Smooth muscle cell (in vitro differentiated cells): ENCODE results near the gene KRT10. TPM values are rescaled to one million over a fixed set of nuclear protein-coding genes. Genes with fewer than 3 reads are reported as not detected.

ENCODE experiments used
- DNase-seq: peaks from one replicate; lab custom pipeline; 2025; ENCODE audit not compliant: unreplicated experiment; lab: John Stamatoyannopoulos, UW
- H2AFZ ChIP-seq: fragments of 200-600 bp; sonication (generic); 2 replicates; pipeline ENCODE4 v1.6.0; 2016; ENCODE audit warnings: antibody characterized with exemption, low read depth, mild to moderate bottlenecking
- H3F3A ChIP-seq: fragments of 200-600 bp; sonication (generic); 2 replicates; pipeline ENCODE4 v1.6.0; 2017; ENCODE audit warnings: antibody characterized with exemption, low read depth
- H3K27ac ChIP-seq: fragments of 200-600 bp; sonication (generic); 2 replicates; pipeline ENCODE4 v1.5.1; 2016; ENCODE audit warnings: low read depth, mild to moderate bottlenecking
- H3K27me3 ChIP-seq: fragments of 200-600 bp; sonication (generic); 2 replicates; pipeline ENCODE4 v1.6.1; 2016; ENCODE audit warnings: low read depth, mild to moderate bottlenecking
- H3K36me3 ChIP-seq: fragments of 200-600 bp; sonication (generic); 2 replicates; pipeline ENCODE4 v1.5.1; 2016; ENCODE audit warnings: low read depth
- H3K4me1 ChIP-seq: fragments of 200-600 bp; sonication (generic); 2 replicates; pipeline ENCODE4 v1.5.1; 2016; ENCODE audit warnings: low read depth
- H3K4me2 ChIP-seq: fragments of 200-600 bp; sonication (generic); 2 replicates; pipeline ENCODE4 v1.6.0; 2016; ENCODE audit warnings: mild to moderate bottlenecking
- H3K4me3 ChIP-seq: fragments of 200-600 bp; sonication (generic); 2 replicates; pipeline ENCODE4 v1.5.1; 2016; ENCODE audit warnings: mild to moderate bottlenecking
- H3K79me2 ChIP-seq: fragments of 200-600 bp; sonication (generic); 2 replicates; pipeline ENCODE4 v1.6.0; 2016; ENCODE audit warnings: low read depth, mild to moderate bottlenecking
- H3K9ac ChIP-seq: fragments of 200-600 bp; sonication (generic); 2 replicates; pipeline ENCODE4 v1.6.0; 2016; ENCODE audit warnings: low read depth
- H3K9me3 ChIP-seq: fragments of 200-600 bp; sonication (generic); replicated peaks from 2 replicates; pipeline ENCODE4 v1.5.1; 2016; ENCODE audit warnings: low read depth
- H4K20me1 ChIP-seq: fragments of 200-600 bp; sonication (generic); 2 replicates; pipeline ENCODE4 v1.6.0; 2016; ENCODE audit warnings: low read depth
- WGBS: methylation state at CpG from one replicate; pipeline ENCODE4 v1.1.7; 2016; ENCODE audit warnings: low lambda C conversion rate; 5-methylcytosine and 5-hydroxymethylcytosine counted together
- polyA plus RNA-seq: library from polyadenylated mRNA; unstranded; fragments of >200 nt; fragmentation: Nextera tagmentation; extraction: Ambion mirVana; gene quantifications from 2 replicates; pipeline ENCODE4 v1.2.1, GENCODE V29; 2016
- total RNA-seq: library from RNA; depleted of rRNA; stranded (reverse); fragments of >200 nt; gene quantifications from 2 replicates; pipeline ENCODE4 v1.2.3, GENCODE V29; 2014
- TF ChIP-seq, protein P1 (sequence below): fragments of 200-600 bp; sonication (generic); IDR thresholded peaks from 2 replicates; pipeline ENCODE4 v1.5.1; 2017; ENCODE audit warnings: borderline replicate concordance, mild to moderate bottlenecking, antibody characterized with exemption; ENCODE audit not compliant: insufficient read depth, poor library complexity, severe bottlenecking

The KRT10 gene
- total and polyA plus RNA-seq, 2 experiments from 2014 or later, result 48.0 to 189 TPM

DNA sequence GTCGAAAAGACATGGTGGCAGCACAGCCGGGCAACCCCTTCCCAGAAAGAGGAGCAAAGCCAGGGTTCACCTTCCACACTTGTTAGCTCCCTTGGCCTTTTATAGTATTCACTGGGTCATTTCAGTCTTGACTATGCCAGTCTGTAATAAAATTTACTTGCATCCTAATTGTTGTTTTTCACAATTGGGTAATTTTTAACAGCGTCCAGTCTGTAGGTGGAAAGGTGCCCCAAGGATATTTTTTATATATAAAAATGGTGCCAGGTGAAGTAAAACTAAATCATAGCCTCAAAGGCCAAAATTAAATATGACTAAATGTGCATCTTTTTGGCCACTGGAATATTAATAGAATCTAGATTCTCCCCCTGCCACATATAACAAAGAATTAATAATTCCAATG, 50.3 kb downstream of the KRT10 start, which contains the start of gene KRT26:
Gene KRT26, minus strand, starts transcription at position 101 of the 400 bp plus-strand sequence. Its CDS starts 88 bp downstream, at position 13.
- WGBS, result 92% methylated on average over 3 of the region's 3 CpGs
- H3K79me2 ChIP-seq, result no peaks in the 10 kb centered on the region
- H3F3A ChIP-seq, result no peaks in the 10 kb centered on the region
- H3K27ac ChIP-seq, result no peak within 1 kb of the TSS
- H3K9me3 ChIP-seq, result no peaks in the 10 kb centered on the region
- no peak within 1 kb of the TSS for H3K4me2 ChIP-seq
- no peaks in the 10 kb centered on the region for H3K4me1 ChIP-seq
- no peak within 1 kb of the TSS for H3K9ac ChIP-seq
- no peak within 1 kb of the TSS for H3K4me3 ChIP-seq
- H2AFZ ChIP-seq, result no peak within 1 kb of the TSS
- TF ChIP-seq, protein P1, sequence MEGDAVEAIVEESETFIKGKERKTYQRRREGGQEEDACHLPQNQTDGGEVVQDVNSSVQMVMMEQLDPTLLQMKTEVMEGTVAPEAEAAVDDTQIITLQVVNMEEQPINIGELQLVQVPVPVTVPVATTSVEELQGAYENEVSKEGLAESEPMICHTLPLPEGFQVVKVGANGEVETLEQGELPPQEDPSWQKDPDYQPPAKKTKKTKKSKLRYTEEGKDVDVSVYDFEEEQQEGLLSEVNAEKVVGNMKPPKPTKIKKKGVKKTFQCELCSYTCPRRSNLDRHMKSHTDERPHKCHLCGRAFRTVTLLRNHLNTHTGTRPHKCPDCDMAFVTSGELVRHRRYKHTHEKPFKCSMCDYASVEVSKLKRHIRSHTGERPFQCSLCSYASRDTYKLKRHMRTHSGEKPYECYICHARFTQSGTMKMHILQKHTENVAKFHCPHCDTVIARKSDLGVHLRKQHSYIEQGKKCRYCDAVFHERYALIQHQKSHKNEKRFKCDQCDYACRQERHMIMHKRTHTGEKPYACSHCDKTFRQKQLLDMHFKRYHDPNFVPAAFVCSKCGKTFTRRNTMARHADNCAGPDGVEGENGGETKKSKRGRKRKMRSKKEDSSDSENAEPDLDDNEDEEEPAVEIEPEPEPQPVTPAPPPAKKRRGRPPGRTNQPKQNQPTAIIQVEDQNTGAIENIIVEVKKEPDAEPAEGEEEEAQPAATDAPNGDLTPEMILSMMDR, result no peak
- H3K36me3 ChIP-seq, result no peaks in the 10 kb centered on the region
- peaks cover 44% of the 10 kb centered on the region for H3K27me3 ChIP-seq
- no peaks in the 10 kb centered on the region for H4K20me1 ChIP-seq
- DNase-seq, result no peak

Other genes starting within 250 kb of the KRT10 start
- 87.5 and 95.9 TPM in 2 replicates for gene SMARCE1, start 174.8 kb downstream of the KRT10 start, total RNA-seq
- 101 and 115 TPM in 2 replicates for gene SMARCE1, start 174.8 kb downstream of the KRT10 start, polyA plus RNA-seq
- gene KRT222, start 157.4 kb downstream of the KRT10 start, total RNA-seq, result not detected in 2 replicates
- not detected in 2 replicates for gene KRT222, start 157.4 kb downstream of the KRT10 start, polyA plus RNA-seq
- not detected in 2 replicates for gene KRT24, start 118.9 kb downstream of the KRT10 start, total RNA-seq
- gene KRT24, start 118.9 kb downstream of the KRT10 start, polyA plus RNA-seq, result not detected in 2 replicates
- gene KRT25, start 67.3 kb downstream of the KRT10 start, total RNA-seq, result not detected in 2 replicates
- not detected in 2 replicates for gene KRT25, start 67.3 kb downstream of the KRT10 start, polyA plus RNA-seq
- gene KRT26, start 50.4 kb downstream of the KRT10 start, total RNA-seq, result not detected in 2 replicates
- not detected in 2 replicates for gene KRT26, start 50.4 kb downstream of the KRT10 start, polyA plus RNA-seq
- 1.1 TPM in 1 of 2 replicates, not detected in the other for gene KRT27, start 40.1 kb downstream of the KRT10 start, total RNA-seq
- gene KRT27, start 40.1 kb downstream of the KRT10 start, polyA plus RNA-seq, result 0.32 and 0.54 TPM in 2 replicates
- gene KRT28, start 22.7 kb downstream of the KRT10 start, total RNA-seq, result not detected in 2 replicates
- gene KRT28, start 22.7 kb downstream of the KRT10 start, polyA plus RNA-seq, result not detected in 2 replicates
- gene KRT12, start 44.6 kb upstream of the KRT10 start, total RNA-seq, result not detected in 2 replicates
- gene KRT12, start 44.6 kb upstream of the KRT10 start, polyA plus RNA-seq, result not detected in 2 replicates
- gene KRT20, start 62.6 kb upstream of the KRT10 start, total RNA-seq, result not detected in 2 replicates
- not detected in 2 replicates for gene KRT20, start 62.6 kb upstream of the KRT10 start, polyA plus RNA-seq
- gene KRT23, start 115.0 kb upstream of the KRT10 start, total RNA-seq, result 39.7 and 46.3 TPM in 2 replicates
- 4.5 and 14.4 TPM in 2 replicates for gene KRT23, start 115.0 kb upstream of the KRT10 start, polyA plus RNA-seq
- gene KRT39, start 144.3 kb upstream of the KRT10 start, total RNA-seq, result not detected in 2 replicates
- gene KRT39, start 144.3 kb upstream of the KRT10 start, polyA plus RNA-seq, result not detected in 2 replicates
- not detected in 2 replicates for gene KRT40, start 161.7 kb upstream of the KRT10 start, total RNA-seq
- not detected in 2 replicates for gene KRT40, start 161.7 kb upstream of the KRT10 start, polyA plus RNA-seq
- not detected in 2 replicates for gene KRTAP3-3, start 171.6 kb upstream of the KRT10 start, total RNA-seq
- not detected in 2 replicates for gene KRTAP3-3, start 171.6 kb upstream of the KRT10 start, polyA plus RNA-seq
- gene KRTAP3-2, start 177.3 kb upstream of the KRT10 start, total RNA-seq, result not detected in 2 replicates
- gene KRTAP3-2, start 177.3 kb upstream of the KRT10 start, polyA plus RNA-seq, result not detected in 2 replicates
- 0.49 and 1.5 TPM in 2 replicates for gene KRTAP3-1, start 186.5 kb upstream of the KRT10 start, total RNA-seq
- gene KRTAP3-1, start 186.5 kb upstream of the KRT10 start, polyA plus RNA-seq, result 0.29 and 1.8 TPM in 2 replicates
- gene KRTAP1-5, start 204.6 kb upstream of the KRT10 start, total RNA-seq, result 3.0 TPM in 1 of 2 replicates, not detected in the other
- 1.1 TPM in 1 of 2 replicates, not detected in the other for gene KRTAP1-5, start 204.6 kb upstream of the KRT10 start, polyA plus RNA-seq
- not detected in 2 replicates for gene KRTAP1-4, start 207.6 kb upstream of the KRT10 start, total RNA-seq
- gene KRTAP1-4, start 207.6 kb upstream of the KRT10 start, polyA plus RNA-seq, result not detected in 2 replicates
- not detected in 2 replicates for gene KRTAP1-3, start 212.3 kb upstream of the KRT10 start, total RNA-seq
- not detected in 2 replicates for gene KRTAP1-3, start 212.3 kb upstream of the KRT10 start, polyA plus RNA-seq
- gene KRTAP1-1, start 218.8 kb upstream of the KRT10 start, total RNA-seq, result not detected in 2 replicates
- gene KRTAP1-1, start 218.8 kb upstream of the KRT10 start, polyA plus RNA-seq, result not detected in 2 replicates
- gene KRTAP2-1, start 224.7 kb upstream of the KRT10 start, total RNA-seq, result not detected in 2 replicates
- gene KRTAP2-1, start 224.7 kb upstream of the KRT10 start, polyA plus RNA-seq, result not detected in 2 replicates
- not detected in 2 replicates for gene KRTAP2-2, start 232.6 kb upstream of the KRT10 start, total RNA-seq
- not detected in 2 replicates for gene KRTAP2-2, start 232.6 kb upstream of the KRT10 start, polyA plus RNA-seq
- gene KRTAP2-3, start 237.5 kb upstream of the KRT10 start, total RNA-seq, result 3.5 and 17.3 TPM in 2 replicates
- 21.0 and 71.9 TPM in 2 replicates for gene KRTAP2-3, start 237.5 kb upstream of the KRT10 start, polyA plus RNA-seq
- not detected in 2 replicates for gene KRTAP2-4, start 243.3 kb upstream of the KRT10 start, total RNA-seq
- 0.38 TPM in 1 of 2 replicates, not detected in the other for gene KRTAP2-4, start 243.3 kb upstream of the KRT10 start, polyA plus RNA-seq